ENCODE data around the gene TOR1A. TPM values are rescaled to one million over a fixed set of nuclear protein-coding genes. Genes with fewer than 3 reads are reported as not detected.

TOR1A gene
- total and polyA plus RNA-seq, 2 experiments from 2014 or later, result 23.6 to 45.7 TPM

GRCh38 chr9:129852579-129852978 lies 28.6 kb upstream of the TOR1A start (continued):
- no peak for TF ChIP-seq REST (IDR thresholded peaks at IDR 0.05; ENCODE audit: unreplicated experiment)
- no peak for TF ChIP-seq ETS1 (IDR thresholded peaks at IDR 0.05)

- no peaks in the 10 kb centered on the region for H3K27me3 ChIP-seq (ENCODE audit: insufficient read depth)
- no peak overlapping the region for H3K4me3 ChIP-seq
- H3K36me3 ChIP-seq (ENCODE audit: insufficient read depth), result no peaks in the 10 kb centered on the region
- Mint-ChIP-seq H3K4me3 (no peak overlapping the region), H3K36me3 (ENCODE audit: low read depth) (peaks cover 9% of the 10 kb centered on the region), H3K27ac (no peak overlapping the region), H3K4me1 (no peaks in the 10 kb centered on the region), H3K27me3 (ENCODE audit: insufficient read depth, low read depth, poor library complexity) (peaks cover 3% of the 10 kb centered on the region), H3K9me3 (no peaks in the 10 kb centered on the region)
- no peak overlapping the region for H2AFZ ChIP-seq
- no peak overlapping the region for H3K4me2 ChIP-seq
- ATAC-seq (no peak), DNase-seq (ENCODE audit: low spot score) (no peak)
- H3K79me2 ChIP-seq (replicated peaks; ENCODE audit: insufficient read depth), result no peaks in the 10 kb centered on the region
- H3K9me2 ChIP-seq (ENCODE audit: insufficient read depth), result no peaks in the 10 kb centered on the region
- H3F3A ChIP-seq (replicated peaks; ENCODE audit: low read depth), result no peaks in the 10 kb centered on the region
- H3K27ac ChIP-seq (ENCODE audit: low read depth), result no peak overlapping the region
- no peaks in the 10 kb centered on the region for H3K4me1 ChIP-seq (ENCODE audit: insufficient read depth)
- H4K20me1 ChIP-seq (replicated peaks; ENCODE audit: insufficient read depth), result no peaks in the 10 kb centered on the region; the same call in 1 of the 2 replicates
- TF ChIP-seq ETS1 (IDR thresholded peaks at IDR 0.05), result no peak
- TF ChIP-seq EZH2phosphoT487 (IDR thresholded peaks at IDR 0.05; ENCODE audit: unreplicated experiment), result no peak
- TF ChIP-seq ZNF114 (CRISPR knock-in tag; IDR thresholded peaks at IDR 0.05), result no peak
- no peak for TF ChIP-seq EZH2 (IDR thresholded peaks at IDR 0.05; ENCODE audit: low read depth, unreplicated experiment)
- TF ChIP-seq ZNF462 (CRISPR knock-in tag; IDR thresholded peaks at IDR 0.05), result no peak
- no peak for TF ChIP-seq CREB1 (CRISPR knock-in tag; IDR thresholded peaks at IDR 0.05; ENCODE audit: low read depth)
- no peak for TF ChIP-seq JUNB (IDR thresholded peaks at IDR 0.05; ENCODE audit: unreplicated experiment)
- TF ChIP-seq POLR2AphosphoS5 (IDR thresholded peaks at IDR 0.05; ENCODE audit: low read depth), result no peak
- TF ChIP-seq NANOG (IDR thresholded peaks at IDR 0.05; ENCODE audit: borderline replicate concordance), result no peak
Observed at GRCh38 chr9:129851821-129852220, 27.9 kb upstream of the TOR1A start.

All from GM23338 (cell line).